ENCODE measurements around the gene TMEM30A.

The TMEM30A gene

DNA sequence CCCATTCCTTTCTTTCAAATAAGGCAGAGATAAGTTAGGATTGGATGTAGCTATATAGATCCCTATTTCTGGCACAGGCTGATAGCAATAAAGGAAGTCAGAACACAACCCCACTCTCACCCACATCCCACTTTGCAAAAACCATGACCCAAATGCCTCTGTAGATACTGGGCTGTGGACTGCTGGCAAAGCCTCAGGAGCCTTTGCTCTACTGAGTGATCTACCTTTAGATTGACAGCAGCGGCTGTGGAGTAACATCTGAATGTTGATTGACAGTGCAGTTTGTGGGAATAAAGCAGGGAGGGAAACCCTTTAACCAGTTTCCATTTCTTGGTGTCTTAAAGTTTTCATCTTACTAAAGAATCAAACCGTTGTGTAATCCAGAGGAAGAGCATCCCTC lies 6.7 kb upstream of the TMEM30A start:
- no peak for DNase-seq

DNA sequence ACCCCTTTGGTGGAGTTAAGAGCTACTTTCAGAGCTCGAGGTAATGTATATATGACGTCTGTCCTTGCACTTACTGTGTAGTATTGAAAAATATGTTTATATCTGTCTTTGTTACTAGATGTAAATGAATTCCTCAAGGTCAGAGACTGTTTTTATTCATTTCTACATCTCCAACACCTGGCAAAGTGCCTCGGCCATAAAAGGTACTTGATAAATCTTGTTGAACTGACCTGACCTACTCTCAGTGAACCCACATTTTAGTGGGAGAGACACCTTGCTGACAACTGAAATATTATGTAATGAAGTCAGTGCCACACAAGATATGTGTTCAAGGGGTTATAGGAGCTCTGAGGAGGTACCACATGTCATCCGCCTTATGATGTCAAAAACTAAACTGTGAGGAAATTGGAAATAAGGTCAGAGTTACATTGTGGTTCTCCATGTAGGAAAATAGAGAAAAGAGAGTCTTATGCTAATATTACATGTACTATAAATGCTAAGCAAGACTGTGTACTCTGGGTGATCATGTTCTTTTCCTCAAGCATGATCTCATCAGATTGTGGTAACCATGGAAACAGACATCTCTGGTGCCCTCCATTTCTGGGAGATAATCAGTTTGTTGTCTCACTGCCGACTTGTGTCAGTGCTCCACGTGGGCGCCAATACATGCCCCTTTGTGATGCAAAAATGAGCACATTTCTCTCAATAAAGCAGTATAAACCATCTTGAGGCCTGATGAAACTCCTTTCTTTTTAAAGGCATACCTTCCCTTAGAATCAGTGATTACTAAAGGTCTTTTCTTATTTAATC lies 5.7 kb upstream of the TMEM30A start:
- peak; percentile 33 for DNase-seq

DNA sequence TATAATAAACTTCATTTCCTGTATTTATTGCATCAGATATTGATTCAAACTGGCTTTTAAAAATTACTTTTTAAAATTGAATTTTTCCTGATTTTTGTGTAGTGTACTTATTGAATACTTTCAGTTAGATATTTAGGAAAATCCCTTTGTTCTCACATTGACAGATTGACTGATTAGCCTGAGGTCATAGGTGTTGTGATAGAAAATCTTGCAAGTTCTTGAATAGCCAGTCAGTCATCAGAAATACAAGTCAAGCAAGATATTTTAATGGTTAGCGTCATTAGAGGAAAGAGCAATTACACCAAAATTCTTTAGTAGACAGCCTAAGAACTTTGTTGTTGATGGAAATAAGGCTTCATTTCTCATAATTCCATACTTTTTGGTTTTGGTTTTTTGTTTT lies 3.4 kb upstream of the TMEM30A start:
- no peak for DNase-seq

DNA sequence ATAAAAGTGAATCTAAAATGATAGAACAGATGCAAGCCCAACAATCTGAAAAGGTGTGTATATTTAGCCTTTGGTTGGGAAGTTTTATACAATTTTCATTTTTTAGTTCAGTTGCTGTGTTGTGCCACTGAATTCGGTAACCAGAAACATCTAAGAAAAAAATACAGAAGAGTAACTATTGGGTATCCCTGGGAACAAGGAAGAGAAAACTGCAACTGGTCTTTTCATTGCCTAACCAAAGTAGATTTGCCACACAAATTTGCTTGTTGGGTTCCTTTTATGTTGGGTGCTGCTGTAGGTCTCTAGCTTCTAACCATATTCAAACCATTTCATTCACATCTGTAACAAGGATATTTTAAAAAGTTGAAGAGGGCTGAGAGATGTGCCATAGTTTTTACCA lies 2.8 kb upstream of the TMEM30A start:
- no peak for DNase-seq

DNA sequence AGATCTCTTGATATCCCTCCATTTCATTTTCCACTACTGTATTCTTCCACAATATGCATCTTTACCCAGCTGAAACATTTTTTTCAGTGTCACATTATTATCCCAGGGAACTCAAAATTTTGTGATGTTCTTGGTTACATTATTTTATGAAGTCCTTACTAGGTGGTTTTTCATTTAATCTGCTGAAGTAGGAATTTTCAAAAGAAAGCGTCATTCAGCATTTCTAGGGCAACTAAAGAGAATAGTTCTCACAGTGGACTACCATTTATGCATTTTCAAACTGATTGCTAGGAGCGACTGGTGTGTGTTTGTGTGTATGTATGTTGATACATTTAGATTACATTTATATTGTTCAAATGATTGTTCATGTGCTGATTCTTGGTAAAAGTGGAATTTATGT lies 2.4 kb upstream of the TMEM30A start:
- no peak for DNase-seq

GRCh38 chr6:75285283-75285639 lies 669 bp upstream of the TMEM30A start:
- DNase-seq, result no peak

DNA sequence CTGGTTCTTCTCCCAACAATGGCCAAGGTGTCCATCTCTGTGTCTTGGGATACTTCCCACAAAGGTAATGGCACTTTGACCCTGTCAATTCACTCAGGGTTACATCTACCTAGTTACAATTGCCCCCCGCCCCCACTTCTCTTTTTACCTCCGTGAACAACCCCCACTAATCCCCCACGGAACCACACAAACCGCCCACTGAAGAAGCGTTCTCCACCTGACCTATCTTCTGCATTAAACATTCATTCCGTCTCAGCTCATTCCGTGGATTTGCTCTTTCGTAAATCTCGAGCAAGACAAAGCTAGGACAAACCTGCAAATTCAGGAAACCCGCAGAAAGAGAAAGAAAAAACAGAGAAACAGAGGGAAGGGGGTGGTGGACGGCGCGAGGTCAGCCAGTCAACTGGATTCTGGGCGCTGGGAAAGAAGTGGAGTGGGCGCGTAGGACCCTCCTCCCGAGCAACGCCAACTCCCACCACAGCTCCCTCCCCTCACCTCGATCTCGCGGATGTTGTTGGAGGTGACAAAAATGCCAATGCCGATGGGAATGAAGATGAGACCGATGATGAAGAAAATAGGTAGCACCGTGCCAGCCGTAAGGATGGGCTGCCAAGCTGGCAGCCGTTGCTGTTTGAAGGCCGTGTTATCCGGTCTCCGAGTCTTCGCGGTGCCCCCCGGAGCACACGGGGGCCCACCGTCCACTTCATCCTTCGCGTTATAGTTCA lies 523 bp downstream of the TMEM30A start:
- peak; percentile 89 for DNase-seq

- no peak for DNase-seq
Measured at GRCh38 chr6:75282706-75283105, 1.9 kb downstream of the TMEM30A start.

GRCh38 chr6:75281653-75282052 lies 2.9 kb downstream of the TMEM30A start:
- no peak for DNase-seq

- DNase-seq, result no peak
Measured at GRCh38 chr6:75280131-75280855, 4.3 kb downstream of the TMEM30A start.

DNA sequence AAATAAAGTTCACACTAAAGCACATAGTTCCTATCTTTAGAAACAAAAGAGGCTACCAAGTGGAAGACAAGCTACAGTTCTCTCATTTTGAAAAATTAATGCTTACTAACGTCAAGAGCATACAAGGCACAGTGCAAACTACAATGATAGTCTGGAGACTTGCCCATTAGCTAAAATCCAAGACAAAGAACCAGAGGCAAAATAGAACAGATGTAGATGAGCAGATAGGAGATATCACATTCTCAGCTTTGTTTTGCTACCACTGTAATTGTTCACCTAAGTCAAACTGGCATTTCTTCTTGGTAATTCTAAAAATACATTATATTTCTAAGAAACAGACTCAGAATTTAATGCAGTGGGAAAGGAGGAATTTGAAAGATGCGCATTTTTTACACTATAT lies 5.2 kb downstream of the TMEM30A start:
- DNase-seq, result no peak

DNA sequence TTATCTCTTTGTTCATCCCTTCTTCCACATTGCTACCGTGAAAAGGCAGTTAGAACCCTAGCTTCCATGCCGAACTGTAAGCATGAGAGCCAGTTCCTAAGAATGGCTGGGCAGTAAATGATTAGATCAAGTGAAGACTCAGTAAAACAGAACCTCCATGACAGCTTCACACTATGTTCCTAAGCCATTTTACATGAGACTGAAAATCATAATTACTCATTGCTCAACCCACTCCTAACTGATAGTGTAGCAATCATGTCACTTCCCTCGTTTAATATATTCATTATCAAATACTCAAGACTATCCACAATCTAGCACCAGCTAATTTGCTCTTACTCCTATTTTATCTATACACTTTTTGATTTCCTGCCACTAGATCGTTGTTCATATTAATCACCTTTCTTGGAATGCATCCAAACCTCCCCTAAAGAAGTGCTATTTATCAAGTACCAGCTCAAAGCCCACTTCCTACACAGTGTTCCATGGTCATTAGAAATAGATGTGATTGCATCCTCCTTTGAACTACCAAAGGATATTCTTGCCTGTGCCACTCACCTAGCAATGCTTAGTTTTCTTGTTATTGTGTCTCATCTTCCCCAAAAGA lies 6.0 kb downstream of the TMEM30A start:
- no peak for DNase-seq

GRCh38 chr6:75275067-75275466 lies 9.5 kb downstream of the TMEM30A start:
- DNase-seq, result no peak

GRCh38 chr6:75273009-75273408 lies 11.6 kb downstream of the TMEM30A start:
- no peak for DNase-seq

- no peak for DNase-seq
Measured at GRCh38 chr6:75272145-75272840, 12.3 kb downstream of the TMEM30A start.

GRCh38 chr6:75268988-75269354 lies 15.6 kb downstream of the TMEM30A start:
- DNase-seq, result no peak

DNA sequence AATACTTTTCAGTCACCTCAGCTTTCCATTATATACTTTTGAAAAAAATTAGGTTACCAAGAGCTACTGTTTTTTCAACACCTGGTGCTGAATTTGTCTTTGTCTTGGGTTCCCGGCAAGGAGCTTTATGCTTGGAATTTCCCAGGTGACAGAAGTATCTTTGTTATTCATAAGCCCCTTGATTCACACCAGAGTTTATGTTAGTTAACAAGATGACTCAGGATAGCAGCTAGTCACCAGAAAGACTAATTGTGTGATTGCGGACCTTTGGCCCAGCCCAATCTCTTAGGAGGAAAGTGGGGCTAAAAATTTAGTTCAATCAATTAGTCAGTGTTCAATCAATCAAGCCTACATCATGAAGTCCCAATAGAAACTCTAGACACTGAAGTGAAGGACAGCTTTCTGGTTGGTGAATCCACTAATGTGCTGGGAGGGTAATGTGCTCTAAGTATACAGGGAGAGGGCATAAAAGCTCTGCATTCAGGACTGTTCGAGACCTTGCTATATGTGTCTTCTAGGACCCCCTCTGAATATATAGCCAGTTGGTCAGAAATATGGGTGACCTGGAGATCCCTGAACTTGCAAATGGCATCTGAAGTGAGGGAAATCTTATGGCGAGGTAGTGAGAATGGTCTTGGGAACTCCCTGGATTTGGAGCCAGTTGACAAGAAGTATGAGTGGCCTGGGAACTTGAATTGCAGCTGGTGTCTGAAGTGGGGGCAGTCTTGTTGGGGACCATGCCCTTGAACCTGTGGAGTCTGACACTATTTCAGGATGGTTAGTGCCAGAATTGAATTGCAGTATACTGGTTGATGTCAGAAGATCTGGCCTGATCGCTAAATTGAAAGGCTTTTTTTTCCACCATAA lies 16.2 kb downstream of the TMEM30A start:
- DNase-seq, result no peak

DNA sequence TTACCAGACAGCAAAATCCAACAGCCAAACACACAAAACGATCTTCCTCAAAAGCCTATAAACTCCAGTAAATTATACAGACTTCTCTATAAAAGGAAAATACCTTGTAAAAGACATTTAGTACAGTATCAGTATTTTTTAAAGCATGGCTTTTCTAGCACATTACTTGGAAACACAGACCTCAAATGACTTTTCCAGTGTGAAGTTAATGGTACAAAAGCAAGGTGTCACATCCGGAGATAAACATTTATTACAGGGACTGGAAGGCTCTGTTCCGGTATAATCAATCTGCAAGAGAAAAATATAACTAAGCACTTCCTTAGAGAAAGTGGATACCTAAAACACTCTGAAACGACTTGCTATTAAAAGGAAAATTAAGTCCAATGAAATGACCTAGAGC lies 17.1 kb downstream of the TMEM30A start:
- no peak for DNase-seq

DNA sequence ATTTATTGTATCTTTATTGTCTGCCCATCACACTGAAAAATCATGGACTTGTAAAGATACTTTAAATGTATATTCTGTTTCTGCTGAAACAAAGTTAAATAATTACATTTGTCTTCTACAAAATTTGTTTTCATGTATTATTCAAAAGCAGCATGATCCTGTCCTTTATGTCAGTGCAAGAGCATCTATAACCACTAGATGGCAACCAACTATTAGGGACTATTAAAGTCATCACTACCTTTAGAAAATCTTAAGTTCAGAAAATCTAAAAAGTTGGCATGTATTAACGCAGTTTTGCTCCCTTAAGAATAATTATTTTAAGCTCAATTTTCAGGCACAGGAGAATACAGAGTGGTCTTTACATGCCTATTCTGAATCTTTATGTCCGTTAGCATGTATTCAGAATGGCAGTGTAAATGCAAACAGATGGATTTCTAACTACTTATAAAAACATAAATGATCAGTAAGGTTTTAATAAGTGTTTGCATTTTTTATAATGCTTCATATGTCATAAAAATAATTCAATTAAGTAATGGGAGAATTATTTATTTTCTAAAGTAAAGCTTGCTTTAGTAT lies 17.8 kb downstream of the TMEM30A start:
- peak; percentile 74 for DNase-seq

- DNase-seq, result no peak
Measured at GRCh38 chr6:75263401-75263750, 21.2 kb downstream of the TMEM30A start.

DNA sequence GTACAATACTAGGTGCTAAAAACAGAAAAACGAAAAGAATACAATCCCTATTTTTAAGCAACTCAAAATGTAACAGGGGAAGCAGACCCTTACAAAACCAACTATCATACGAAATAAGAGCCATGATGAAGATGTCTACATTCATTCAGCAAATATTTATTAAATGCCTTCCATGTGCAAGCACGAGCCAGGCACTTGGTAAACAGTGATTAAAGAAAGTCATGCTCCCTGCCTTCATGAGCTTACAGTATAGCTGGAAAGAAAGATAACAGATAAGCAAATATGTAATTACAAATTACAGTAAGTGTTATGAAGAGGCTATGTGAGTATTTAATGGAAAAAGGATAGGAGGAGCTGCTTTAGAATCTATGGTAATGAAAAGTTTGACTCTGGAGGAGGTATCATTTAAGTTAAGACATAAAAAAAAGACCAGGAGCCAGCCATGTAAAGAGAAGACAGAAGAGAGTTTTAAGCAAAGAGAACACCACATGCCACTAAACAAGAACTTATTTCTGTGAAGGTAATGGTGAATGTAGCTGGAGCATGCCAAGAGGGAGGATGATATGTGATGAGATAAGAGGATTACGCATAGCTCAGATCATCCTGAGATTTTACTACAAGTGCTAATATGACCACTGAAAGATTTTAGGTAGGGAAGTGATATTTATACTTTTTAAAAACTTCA lies 21.7 kb downstream of the TMEM30A start:
- DNase-seq, result no peak

Measured in eye (tissue), 1 donor.